ENCODE measurements around the gene ZBED2. TPM values are rescaled to one million over a fixed set of nuclear protein-coding genes. Genes with fewer than 3 reads are reported as not detected.

Gene ZBED2
- total and polyA plus RNA-seq, 2 of the 13 experiments (the other 11 are each of a cell fraction or from before 2014, with no cell fraction given), result 0.04 TPM; not detected in 1

DNA sequence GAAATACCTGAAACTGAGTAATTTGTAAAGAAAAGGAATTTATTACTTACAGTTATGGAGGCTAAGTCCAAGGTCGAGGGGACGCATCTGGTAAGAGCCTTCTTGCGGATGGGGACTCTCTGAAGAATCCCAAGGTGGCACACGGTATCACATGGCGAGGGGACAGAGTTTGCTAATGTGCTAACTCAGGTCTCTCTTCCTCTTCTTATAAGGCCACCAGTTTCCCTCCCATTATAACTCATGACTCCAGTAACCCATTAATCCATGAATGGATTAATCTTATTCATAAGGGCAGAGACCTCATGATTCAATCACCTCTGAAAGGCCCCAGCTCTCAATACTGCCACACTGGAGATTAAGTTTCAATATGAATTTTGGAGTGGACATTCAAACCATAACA is 15.7 kb downstream of the ZBED2 start:
- no peak overlapping the region for H3K27ac ChIP-seq (ENCODE audit: extremely low read length, insufficient read depth, low read length)
- in situ Hi-C loops (cut with HindIII; ENCODE audit: extremely low pct_ligation_motif_present, low pct_unique_long_range_greater_than_20kb), result no loop called here
- FAIRE-seq, result no peak

More for the DNA sequence above, 15.7 kb downstream of the ZBED2 start:
- BruUV-seq (replicated peaks), result no TSS peak
- no peaks in the 10 kb centered on the region for H3K9me3 ChIP-seq (ENCODE audit: low read length)
- no peaks in the 10 kb centered on the region for H4K20me1 ChIP-seq (ENCODE audit: insufficient read depth, low read length)
- DNase-seq (ENCODE audit: low spot score), result no peak
- TF ChIP-seq, protein P1, sequence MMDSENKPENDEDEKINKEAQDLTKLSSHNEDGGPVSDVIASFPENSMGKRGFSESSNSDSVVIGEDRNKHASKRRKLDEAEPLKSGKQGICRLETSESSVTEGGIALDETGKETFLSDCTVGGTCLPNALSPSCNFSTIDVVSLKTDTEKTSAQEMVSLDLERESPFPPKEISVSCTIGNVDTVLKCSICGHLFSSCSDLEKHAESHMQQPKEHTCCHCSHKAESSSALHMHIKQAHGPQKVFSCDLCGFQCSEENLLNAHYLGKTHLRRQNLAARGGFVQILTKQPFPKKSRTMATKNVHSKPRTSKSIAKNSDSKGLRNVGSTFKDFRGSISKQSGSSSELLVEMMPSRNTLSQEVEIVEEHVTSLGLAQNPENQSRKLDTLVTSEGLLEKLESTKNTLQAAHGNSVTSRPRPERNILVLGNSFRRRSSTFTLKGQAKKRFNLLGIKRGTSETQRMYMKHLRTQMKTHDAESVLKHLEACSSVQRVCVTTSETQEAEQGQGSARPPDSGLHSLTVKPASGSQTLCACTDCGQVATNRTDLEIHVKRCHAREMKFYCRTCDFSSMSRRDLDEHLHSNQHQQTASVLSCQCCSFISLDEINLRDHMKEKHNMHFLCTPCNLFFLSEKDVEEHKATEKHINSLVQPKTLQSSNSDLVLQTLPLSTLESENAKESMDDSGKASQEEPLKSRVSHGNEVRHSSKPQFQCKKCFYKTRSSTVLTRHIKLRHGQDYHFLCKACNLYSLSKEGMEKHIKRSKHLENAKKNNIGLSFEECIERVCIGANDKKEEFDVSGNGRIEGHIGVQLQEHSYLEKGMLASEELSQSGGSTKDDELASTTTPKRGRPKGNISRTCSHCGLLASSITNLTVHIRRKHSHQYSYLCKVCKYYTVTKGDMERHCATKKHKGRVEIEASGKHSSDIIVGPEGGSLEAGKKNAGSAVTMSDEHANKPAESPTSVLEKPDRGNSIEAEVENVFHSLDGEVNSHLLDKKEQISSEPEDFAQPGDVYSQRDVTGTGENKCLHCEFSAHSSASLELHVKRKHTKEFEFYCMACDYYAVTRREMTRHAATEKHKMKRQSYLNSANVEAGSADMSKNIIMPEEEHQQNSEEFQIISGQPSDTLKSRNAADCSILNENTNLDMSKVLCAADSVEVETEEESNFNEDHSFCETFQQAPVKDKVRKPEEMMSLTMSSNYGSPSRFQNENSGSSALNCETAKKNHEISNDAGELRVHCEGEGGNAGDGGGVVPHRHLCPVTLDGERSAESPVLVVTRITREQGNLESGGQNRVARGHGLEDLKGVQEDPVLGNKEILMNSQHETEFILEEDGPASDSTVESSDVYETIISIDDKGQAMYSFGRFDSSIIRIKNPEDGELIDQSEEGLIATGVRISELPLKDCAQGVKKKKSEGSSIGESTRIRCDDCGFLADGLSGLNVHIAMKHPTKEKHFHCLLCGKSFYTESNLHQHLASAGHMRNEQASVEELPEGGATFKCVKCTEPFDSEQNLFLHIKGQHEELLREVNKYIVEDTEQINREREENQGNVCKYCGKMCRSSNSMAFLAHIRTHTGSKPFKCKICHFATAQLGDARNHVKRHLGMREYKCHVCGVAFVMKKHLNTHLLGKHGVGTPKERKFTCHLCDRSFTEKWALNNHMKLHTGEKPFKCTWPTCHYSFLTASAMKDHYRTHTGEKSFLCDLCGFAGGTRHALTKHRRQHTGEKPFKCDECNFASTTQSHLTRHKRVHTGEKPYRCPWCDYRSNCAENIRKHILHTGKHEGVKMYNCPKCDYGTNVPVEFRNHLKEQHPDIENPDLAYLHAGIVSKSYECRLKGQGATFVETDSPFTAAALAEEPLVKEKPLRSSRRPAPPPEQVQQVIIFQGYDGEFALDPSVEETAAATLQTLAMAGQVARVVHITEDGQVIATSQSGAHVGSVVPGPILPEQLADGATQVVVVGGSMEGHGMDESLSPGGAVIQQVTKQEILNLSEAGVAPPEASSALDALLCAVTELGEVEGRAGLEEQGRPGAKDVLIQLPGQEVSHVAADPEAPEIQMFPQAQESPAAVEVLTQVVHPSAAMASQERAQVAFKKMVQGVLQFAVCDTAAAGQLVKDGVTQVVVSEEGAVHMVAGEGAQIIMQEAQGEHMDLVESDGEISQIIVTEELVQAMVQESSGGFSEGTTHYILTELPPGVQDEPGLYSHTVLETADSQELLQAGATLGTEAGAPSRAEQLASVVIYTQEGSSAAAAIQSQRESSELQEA (CRISPR knock-in tag; IDR thresholded peaks at IDR 0.05; ENCODE audit: not compliant biosample characterization), result no peak
- TF ChIP-seq ZNF333 (CRISPR knock-in tag; IDR thresholded peaks at IDR 0.05; ENCODE audit: borderline replicate concordance) (no peak), ZNF781 (CRISPR knock-in tag; IDR thresholded peaks at IDR 0.05; ENCODE audit: borderline replicate concordance, not compliant biosample characterization) (no peak), SETDB1 (CRISPR knock-in tag; IDR thresholded peaks at IDR 0.05; ENCODE audit: borderline replicate concordance) (no peak), KDM2A (CRISPR knock-in tag; IDR thresholded peaks at IDR 0.05; ENCODE audit: borderline replicate concordance, low read depth) (no peak)
- TF ChIP-seq, protein P2, sequence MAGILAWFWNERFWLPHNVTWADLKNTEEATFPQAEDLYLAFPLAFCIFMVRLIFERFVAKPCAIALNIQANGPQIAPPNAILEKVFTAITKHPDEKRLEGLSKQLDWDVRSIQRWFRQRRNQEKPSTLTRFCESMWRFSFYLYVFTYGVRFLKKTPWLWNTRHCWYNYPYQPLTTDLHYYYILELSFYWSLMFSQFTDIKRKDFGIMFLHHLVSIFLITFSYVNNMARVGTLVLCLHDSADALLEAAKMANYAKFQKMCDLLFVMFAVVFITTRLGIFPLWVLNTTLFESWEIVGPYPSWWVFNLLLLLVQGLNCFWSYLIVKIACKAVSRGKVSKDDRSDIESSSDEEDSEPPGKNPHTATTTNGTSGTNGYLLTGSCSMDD (CRISPR knock-in tag; IDR thresholded peaks at IDR 0.05), result no peak
- TF ChIP-seq, protein P3, sequence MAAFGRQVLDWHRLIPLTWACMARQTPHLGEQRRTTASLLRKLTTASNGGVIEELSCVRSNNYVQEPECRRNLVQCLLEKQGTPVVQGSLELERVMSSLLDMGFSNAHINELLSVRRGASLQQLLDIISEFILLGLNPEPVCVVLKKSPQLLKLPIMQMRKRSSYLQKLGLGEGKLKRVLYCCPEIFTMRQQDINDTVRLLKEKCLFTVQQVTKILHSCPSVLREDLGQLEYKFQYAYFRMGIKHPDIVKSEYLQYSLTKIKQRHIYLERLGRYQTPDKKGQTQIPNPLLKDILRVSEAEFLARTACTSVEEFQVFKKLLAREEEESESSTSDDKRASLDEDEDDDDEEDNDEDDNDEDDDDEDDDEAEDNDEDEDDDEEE (CRISPR knock-in tag; IDR thresholded peaks at IDR 0.05), result no peak
- no peak overlapping the region for H3K4me2 ChIP-seq (ENCODE audit: low read depth, low read length)
- H3K36me3 ChIP-seq (replicated peaks in 1 of 2; ENCODE audit: control insufficient read depth in 1 of 2, insufficient read depth in 2 of 2, low read length in 2 of 2), result no peaks in the 10 kb centered on the region
- no peak for ATAC-seq
- no peak overlapping the region for H3K9ac ChIP-seq (ENCODE audit: insufficient read depth, low read depth, low read length)
- intact Hi-C loops (cut with micrococcal nuclease; ENCODE audit: unreplicated experiment), result loop anchor here (10.0 kb wide), 1 partner anchor 435 kb away; no protein-coding TSS in a partner anchor
- no peaks in the 10 kb centered on the region for H3K27me3 ChIP-seq (ENCODE audit: control insufficient read depth in 1 of 2, insufficient read depth in 2 of 2, low read length in 2 of 2)
- H3K79me2 ChIP-seq (ENCODE audit: insufficient read depth, low read length), result no peaks in the 10 kb centered on the region
- CTCF ChIA-PET (ENCODE audit: low intra/inter-chr PET ratio, low total read pairs), result no interaction called here
- WGBS (ENCODE audit: low lambda C conversion rate), result 15% methylated on average over 5 of the region's 5 CpGs
- POLR2A ChIA-PET, result no interaction called here
- no peak overlapping the region for H2AFZ ChIP-seq (ENCODE audit: low read length)
- H3K4me3 ChIP-seq (replicated peaks in 1 of 3; ENCODE audit: insufficient read depth in 1 of 3, low read depth in 2 of 3, low read length in 3 of 3), result no peak overlapping the region
- H3K4me1 ChIP-seq (ENCODE audit: insufficient read depth, low read length), result no peaks in the 10 kb centered on the region
